LNCAP (cell line): ENCODE results near the gene REX1BD.

Experiments used
- TF ChIP-seq, protein P1 (sequence below): fragments of 450-650 bp; IDR thresholded peaks from 2 replicates; pipeline ENCODE4 v1.5.1; 2017; ENCODE audit warnings: mild to moderate bottlenecking

REX1BD gene

DNA sequence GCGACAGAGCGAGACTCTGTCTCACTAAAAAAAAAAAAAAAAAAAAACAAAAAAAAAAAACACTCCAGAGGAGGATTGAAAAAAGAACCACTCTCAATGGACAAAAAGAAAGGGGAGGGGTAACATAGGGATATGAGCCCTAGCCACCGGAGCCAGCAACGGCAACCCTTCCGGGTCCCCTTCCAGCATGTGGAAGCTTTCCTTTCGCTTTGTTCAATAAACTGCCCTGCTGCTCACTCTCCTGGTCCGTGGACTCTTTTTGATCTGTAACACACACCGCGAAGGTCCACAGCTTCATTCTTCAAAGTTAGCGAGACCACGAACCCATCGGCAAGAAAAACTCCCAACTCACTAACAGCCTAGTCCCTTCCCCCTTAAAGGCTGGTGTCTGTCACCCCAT, 1.0 kb upstream of the REX1BD start:
- TF ChIP-seq, protein P1, sequence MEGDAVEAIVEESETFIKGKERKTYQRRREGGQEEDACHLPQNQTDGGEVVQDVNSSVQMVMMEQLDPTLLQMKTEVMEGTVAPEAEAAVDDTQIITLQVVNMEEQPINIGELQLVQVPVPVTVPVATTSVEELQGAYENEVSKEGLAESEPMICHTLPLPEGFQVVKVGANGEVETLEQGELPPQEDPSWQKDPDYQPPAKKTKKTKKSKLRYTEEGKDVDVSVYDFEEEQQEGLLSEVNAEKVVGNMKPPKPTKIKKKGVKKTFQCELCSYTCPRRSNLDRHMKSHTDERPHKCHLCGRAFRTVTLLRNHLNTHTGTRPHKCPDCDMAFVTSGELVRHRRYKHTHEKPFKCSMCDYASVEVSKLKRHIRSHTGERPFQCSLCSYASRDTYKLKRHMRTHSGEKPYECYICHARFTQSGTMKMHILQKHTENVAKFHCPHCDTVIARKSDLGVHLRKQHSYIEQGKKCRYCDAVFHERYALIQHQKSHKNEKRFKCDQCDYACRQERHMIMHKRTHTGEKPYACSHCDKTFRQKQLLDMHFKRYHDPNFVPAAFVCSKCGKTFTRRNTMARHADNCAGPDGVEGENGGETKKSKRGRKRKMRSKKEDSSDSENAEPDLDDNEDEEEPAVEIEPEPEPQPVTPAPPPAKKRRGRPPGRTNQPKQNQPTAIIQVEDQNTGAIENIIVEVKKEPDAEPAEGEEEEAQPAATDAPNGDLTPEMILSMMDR: no peak

- TF ChIP-seq, protein P1: no peak
Measured at GRCh38 chr19:18587962-18588610, 512 bp upstream of the REX1BD start.

DNA sequence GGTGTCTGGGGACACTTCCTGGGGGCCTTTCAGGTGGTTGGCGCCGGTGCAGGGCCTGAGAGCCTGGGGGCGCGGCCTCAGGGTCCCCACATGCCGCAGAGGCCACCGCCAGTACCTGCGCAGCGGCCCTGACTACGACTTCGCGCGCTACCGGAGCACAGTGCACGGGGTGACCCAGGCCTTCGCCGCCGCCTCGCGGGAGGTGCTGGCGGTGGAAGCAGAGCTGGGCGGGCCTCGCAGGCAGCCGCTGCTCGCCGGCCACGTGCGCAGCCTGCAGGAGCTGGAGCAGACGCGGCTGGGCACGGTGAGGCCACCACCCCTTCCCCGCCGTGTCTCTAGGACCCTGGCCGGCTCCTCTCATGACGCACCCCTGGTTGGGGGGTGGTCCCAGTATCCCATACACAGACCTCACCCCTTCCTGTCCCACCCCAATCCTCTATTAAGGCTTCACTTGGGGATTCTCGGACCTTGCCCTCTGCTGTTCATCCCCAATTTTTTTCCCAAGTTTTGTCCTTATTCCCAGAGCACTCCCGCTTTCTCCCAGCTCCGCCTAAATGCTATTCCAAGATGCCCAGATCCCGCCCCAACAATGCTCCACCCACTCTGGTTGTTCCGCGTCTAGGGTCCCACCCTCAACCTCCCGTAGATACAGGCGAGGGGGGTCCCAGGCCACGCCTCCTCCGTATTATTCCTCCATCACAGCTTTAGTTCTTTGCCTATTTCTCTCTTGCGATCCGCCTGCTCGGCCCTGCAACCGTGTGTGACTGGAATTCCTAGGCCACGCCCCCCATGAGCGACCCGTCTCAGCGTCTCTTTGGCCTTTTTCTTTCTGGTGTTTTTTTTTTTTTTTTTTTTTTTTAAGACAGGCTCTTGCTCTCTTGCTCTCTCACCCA, 1.0 kb downstream of the REX1BD start:
- TF ChIP-seq, protein P1: no peak

DNA sequence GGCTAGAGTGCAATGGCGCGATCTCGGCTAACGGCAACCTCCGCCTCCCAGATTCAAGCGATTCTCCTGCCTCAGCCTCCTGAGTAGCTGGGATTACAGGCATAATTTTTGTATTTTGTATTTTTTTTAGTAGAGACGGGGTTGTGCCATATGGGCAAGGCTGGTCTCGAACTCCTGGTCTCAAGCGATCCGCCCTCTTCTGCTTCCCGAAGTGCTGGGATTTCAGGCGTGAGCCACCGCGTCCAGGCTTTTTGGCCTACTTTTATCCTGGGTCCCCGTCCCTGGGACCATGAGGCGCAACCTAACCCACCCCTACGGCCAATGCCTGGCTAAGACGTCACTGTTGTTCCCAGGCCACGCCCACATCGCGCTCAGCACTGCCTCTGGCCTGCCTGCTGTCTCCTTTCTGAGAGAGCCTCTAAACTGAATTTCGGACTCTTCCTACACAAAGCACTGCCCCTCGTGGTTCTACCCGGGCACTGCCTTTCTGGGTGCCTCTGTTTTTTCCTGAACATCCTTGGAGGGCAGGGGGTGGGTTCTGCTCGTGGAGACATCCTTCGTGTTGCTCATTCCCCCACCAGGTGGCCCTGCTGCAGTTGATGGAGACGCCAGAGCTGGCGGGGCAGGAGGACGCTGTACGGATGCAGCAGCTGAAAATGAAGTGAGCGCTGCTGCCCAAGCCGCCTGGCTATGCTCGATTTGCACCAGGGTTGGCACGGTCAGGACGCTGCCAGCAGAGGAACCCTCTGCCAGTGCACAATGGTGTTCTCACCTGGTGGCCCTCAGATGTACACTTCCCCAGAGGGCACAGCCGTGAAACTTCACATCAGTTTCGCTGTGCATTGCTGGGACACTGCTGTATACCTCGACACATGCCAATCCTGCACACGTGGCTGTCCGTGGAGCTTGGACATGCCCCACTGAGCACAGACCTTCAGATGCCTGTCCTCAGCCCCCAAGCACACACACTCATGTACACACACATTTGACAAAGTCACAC, 2.0 kb downstream of the REX1BD start:
- TF ChIP-seq, protein P1: no peak

DNA sequence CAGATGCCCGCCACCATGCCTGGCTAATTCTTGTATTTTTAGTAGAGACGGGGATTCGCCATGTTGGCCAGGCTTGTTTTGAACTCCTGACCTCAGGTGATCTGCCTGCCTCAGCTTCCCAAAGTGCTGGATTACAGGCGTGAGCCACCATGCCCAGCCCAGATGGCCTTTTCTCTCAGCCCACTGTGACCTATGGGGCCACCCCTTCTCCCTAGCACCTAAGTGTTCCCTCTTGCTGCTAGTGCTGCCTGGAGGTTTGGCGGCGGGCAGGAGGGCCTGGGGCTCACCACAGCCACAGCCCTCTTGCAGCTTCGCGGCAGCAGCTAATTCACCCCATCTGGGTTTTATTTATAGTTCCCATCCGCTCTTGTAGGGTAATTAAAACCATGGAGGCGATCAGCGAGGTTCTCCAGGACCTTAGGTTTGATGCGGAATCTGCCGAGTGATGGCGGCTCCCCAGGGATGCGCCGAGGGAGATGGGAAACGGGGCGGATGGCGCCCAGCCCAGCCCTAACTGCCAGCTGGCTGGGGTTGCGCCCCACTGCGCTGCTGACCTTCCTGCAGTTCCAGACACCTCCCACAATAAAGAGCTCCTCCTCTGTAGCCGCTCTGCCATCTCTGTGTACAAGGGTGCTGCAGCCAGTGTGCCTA, 3.3 kb downstream of the REX1BD start:
- TF ChIP-seq, protein P1: no peak

- TF ChIP-seq, protein P1: no peak
Measured at GRCh38 chr19:18593367-18594095, 4.9 kb downstream of the REX1BD start.
